Stomach (tissue), 9 donors: ENCODE data around the gene CACNA1H. TPM values are rescaled to one million over a fixed set of nuclear protein-coding genes. Genes with fewer than 3 reads are reported as not detected.

Experiments used
- DNase-seq, 2 donors: peaks; one replicate each; pipeline versions ENCODE4 v3.0.0 to v3.0.0-alpha.2; 2013 to 2019
- H3K27ac ChIP-seq, 5 donors: fragments of 200-600 bp in 4 of 5; sonication (generic) in 4 of 5; one replicate each; pipeline ENCODE4 v1.5.1; 2013 to 2019; ENCODE audit warnings: mild to moderate bottlenecking in 1 of 5, moderate library complexity in 1 of 5
- H3K27me3 ChIP-seq, 3 donors: fragments of 200-600 bp; sonication (generic); one replicate each; pipeline ENCODE4 v1.5.1; 2017 to 2019; ENCODE audit warnings: mixed run types in 1 of 3
- H3K36me3 ChIP-seq, 4 donors: fragments of 200-600 bp; sonication (generic); 1 replicate in 3 of 4; 2 replicates in 1 of 4; pipeline ENCODE4 v1.5.1; 2016 to 2019
- H3K4me1 ChIP-seq, 4 donors: fragments of 200-600 bp; sonication (generic); one replicate each; pipeline ENCODE4 v1.5.1; 2016 to 2019
- H3K4me3 ChIP-seq, 4 donors: fragments of 200-600 bp; sonication (generic) in 3 of 4; one replicate each; pipeline ENCODE4 v1.5.1; 2016 to 2019; ENCODE audit warnings: mild to moderate bottlenecking in 1 of 4
- H3K9me3 ChIP-seq, 4 donors: fragments of 200-600 bp; sonication (generic); one replicate each; pipeline ENCODE4 v1.5.1; 2016 to 2019
- EP300 ChIP-seq: sonication (generic); formaldehyde crosslinking; IDR thresholded peaks from one replicate; pipeline ENCODE4 v1.6.1; 2017; ENCODE audit warnings: antibody characterized with exemption
- POLR2A ChIP-seq, 4 donors: fragments of 450-650 bp; IDR thresholded peaks; one replicate each; pipeline ENCODE4 v1.6.1; 2016; ENCODE audit warnings: antibody characterized with exemption in 4 of 4, control low read depth in 2 of 4, mild to moderate bottlenecking in 1 of 4, moderate library complexity in 1 of 4
- POLR2AphosphoS5 ChIP-seq, 3 donors: sonication (generic); formaldehyde crosslinking; IDR thresholded peaks; one replicate each; pipeline ENCODE4 v1.6.1; 2016; ENCODE audit warnings: antibody characterized with exemption in 3 of 3
- WGBS, 5 donors: extraction: QIAGEN DNeasy Blood & Tissue Kit in 3 of 5; methylation state at CpG; one replicate each; pipeline versions ENCODE4 v1.1.5 to v1.1.7; 2013 to 2018; 5-methylcytosine and 5-hydroxymethylcytosine counted together
- intact Hi-C: fragments of 100-400 bp; cut with DNase I; formaldehyde crosslinking; loops from one replicate; pipeline ENCODE4 v1.15.1; 2023; ENCODE audit warnings: low total_unique reads
- polyA plus RNA-seq, 3 donors: library from polyadenylated mRNA; stranded (reverse); fragments of 200-250 nt; gene quantifications; one replicate each; pipeline ENCODE4 v1.2.3, GENCODE V29; 2013
- total RNA-seq, 5 donors: library from RNA; depleted of rRNA; stranded (reverse); fragments of >200 nt; gene quantifications; one replicate each; pipeline versions ENCODE4 v1.1.0 to v1.2.3, GENCODE V29; 2014 to 2016
- TF ChIP-seq, protein P1 (sequence below), 7 experiments: fragments of 450-650 bp in 4 of 7; fragments of 200-600 bp in 3 of 7; sonication (generic) in 3 of 7; IDR thresholded peaks; one replicate each; pipeline ENCODE4 v1.5.1; 2016 to 2019; ENCODE audit warnings: antibody characterized with exemption in 7 of 7, control low read depth in 2 of 7, mild to moderate bottlenecking in 1 of 7
- donor health status: healthy with polysubstance abuse.
- donor health status: Bipolar disorder and iron deficiency.
- donor health status: healthy.

CACNA1H gene
- total and polyA plus RNA-seq, 8 donors: 1.5 to 49.6 (median 19.6) TPM

DNA sequence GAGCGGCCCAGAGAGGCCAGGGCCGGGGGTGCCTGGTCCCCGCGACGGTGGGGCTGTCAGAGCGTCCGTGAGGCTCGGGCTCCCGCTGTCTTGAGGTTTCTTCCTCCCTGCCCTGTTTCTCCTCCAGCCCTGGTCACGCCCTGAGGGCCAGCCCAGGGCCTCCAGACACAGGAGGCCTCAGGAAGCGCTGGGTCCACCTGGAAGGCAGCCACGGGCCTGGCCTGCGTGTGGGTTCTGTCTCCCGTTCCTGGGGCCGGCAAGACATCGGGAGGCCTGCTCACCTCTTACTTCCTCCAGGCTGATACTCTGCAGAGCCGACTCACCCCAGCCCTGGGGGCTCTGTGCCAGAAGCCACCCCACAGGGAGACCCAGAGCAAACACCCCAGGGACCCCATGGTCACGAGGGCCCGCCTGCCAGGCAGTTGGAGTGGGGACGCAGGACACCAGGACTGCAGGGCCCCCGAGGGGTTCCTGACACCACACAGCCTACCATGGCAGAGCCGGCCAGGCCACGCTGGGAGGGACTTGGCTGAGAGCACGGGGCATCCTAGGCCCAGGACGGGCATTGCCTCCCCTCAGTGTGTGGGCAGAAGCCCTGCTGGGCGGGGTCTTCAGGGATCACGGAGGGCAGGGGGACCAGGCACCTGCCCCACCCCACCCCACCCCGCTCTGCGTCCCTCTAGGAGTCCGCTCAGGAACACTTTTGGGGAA is 18.9 kb upstream of the CACNA1H start:
- no peak overlapping the region for H3K4me3 ChIP-seq
- no peak for DNase-seq
- H3K4me1 ChIP-seq: peaks cover 0 to 25% (median 20%) of the 10 kb centered on the region in 4 donors
- no peak overlapping the region for H3K27ac ChIP-seq
- H3K9me3 ChIP-seq: no peaks in the 10 kb centered on the region
- H3K27me3 ChIP-seq: peaks cover 0 to 36% (median 4%) of the 10 kb centered on the region in 3 donors
- 34 to 52% (median 39%) methylated on average over 25 to 30 of the region's 30 CpGs; no CpG with 5 or more reads in 1 of the 5 donors for WGBS, 5 donors
- intact Hi-C loops: no loop called here
- TF ChIP-seq EP300 (no peak), POLR2AphosphoS5 (IDR thresholded peaks at IDR 0.05) (no peak), POLR2A (IDR thresholded peaks at IDR 0.05) (no peak)
- TF ChIP-seq, protein P1, sequence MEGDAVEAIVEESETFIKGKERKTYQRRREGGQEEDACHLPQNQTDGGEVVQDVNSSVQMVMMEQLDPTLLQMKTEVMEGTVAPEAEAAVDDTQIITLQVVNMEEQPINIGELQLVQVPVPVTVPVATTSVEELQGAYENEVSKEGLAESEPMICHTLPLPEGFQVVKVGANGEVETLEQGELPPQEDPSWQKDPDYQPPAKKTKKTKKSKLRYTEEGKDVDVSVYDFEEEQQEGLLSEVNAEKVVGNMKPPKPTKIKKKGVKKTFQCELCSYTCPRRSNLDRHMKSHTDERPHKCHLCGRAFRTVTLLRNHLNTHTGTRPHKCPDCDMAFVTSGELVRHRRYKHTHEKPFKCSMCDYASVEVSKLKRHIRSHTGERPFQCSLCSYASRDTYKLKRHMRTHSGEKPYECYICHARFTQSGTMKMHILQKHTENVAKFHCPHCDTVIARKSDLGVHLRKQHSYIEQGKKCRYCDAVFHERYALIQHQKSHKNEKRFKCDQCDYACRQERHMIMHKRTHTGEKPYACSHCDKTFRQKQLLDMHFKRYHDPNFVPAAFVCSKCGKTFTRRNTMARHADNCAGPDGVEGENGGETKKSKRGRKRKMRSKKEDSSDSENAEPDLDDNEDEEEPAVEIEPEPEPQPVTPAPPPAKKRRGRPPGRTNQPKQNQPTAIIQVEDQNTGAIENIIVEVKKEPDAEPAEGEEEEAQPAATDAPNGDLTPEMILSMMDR (IDR thresholded peaks at IDR 0.05): no peak
- no peaks in the 10 kb centered on the region for H3K36me3 ChIP-seq

DNA sequence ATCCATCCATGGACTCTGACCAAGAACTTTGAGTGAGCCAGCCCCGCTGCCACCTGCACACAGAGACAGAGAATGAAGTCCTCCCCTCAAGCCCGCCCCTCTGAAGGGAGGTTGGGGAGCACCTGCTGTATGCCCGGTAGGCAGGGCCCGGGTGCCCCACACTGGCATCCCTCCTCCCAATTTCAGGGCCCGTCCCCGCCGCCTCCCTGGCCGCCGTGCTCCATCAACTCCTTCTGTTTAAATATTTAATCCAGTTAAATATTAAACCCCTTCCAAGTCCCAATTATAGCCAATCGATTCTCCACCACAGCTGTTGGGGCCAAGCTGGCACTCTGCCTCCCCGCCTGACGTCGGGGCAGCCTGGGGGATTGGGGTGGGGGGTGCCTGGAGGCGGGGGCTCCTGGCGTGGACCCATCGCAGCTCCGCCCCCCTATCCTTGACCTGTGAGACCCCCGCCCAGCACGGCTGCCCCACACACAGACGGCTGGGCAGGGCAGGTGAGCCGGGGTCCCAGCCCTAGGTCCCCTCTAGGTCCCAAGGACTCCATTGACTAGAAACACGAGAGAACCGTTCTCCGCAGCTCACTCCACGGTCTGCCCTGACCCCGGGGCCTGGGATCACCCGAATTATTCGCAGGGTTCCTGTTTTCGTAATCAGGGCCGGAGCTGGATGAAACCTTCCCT is 18.0 kb upstream of the CACNA1H start:
- Histone ChIP-seq H3K27ac (no peak overlapping the region), H3K4me1 (peaks cover 0 to 25% (median 20%) of the 10 kb centered on the region in 4 donors), H3K4me3 (no peak overlapping the region), H3K9me3 (no peaks in the 10 kb centered on the region), H3K27me3 (peaks cover 0 to 36% (median 4%) of the 10 kb centered on the region in 3 donors), H3K36me3 (no peaks in the 10 kb centered on the region)
- 30 to 44% (median 36%) methylated on average over 25 to 30 of the region's 30 CpGs for WGBS, 5 donors
- TF ChIP-seq POLR2AphosphoS5 (IDR thresholded peaks at IDR 0.05) (no peak), EP300 (no peak), POLR2A (IDR thresholded peaks at IDR 0.05) (no peak)
- TF ChIP-seq, protein P1 (IDR thresholded peaks at IDR 0.05): no peak
- peak; percentile 43 to 47 for DNase-seq
- intact Hi-C loops: no loop called here

DNA sequence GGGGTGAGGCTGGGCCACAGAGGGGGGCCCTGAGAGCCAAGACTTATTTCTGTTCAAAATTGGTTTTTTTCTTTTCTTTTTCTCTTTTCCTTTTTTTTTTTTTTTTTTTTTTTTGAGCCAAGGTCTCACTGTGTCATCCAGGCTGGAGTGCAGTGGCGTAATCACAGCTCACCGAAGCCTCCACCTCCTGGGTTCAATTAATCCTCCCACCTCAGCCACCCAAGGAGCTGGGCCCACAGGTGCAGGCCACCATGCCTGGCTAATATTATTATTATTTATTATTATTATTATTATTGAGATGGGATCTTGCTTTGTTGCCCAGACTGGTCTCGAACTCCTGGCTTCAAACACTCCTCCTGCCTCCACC is 17.5 kb upstream of the CACNA1H start:
- intact Hi-C loops: no loop called here

DNA sequence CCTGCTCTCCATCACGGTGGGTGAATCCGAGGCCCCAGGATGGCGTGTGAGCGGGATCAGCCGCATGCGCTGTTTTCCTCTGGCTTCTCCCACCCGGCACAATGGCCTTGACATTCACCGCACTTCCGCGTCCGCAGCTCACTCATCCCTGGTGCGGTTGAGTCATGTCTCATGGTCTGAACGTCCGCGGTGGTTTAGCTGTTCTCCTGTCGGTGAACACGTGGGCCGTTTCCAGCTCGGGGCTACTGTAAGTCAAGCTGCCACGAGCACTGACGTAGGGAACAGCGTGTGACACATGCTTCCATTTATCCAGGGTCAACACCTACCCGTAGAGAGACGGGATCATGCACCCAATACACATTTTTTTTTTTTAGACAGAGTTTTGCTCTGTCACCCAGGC is 15.3 kb upstream of the CACNA1H start:
- peaks cover 0 to 42% (median 4%) of the 10 kb centered on the region in 3 donors for H3K27me3 ChIP-seq
- DNase-seq: no peak

More for the DNA sequence above, 17.5 kb upstream of the CACNA1H start:
- H3K9me3 ChIP-seq: no peaks in the 10 kb centered on the region
- peaks cover 0 to 37% (median 4%) of the 10 kb centered on the region in 3 donors for H3K27me3 ChIP-seq
- no peaks in the 10 kb centered on the region for H3K36me3 ChIP-seq
- H3K27ac ChIP-seq: no peak overlapping the region
- TF ChIP-seq POLR2A (IDR thresholded peaks at IDR 0.05) (no peak), EP300 (no peak), POLR2AphosphoS5 (IDR thresholded peaks at IDR 0.05) (no peak)
- TF ChIP-seq, protein P1 (IDR thresholded peaks at IDR 0.05): no peak
- no peak overlapping the region for H3K4me3 ChIP-seq
- H3K4me1 ChIP-seq: peaks cover 0 to 25% (median 20%) of the 10 kb centered on the region in 4 donors
- 73 to 91% (median 86%) methylated on average over 3 of the region's 3 CpGs for WGBS, 5 donors
- no peak for DNase-seq

More for the DNA sequence above, 15.3 kb upstream of the CACNA1H start:
- Histone ChIP-seq H3K36me3 (no peaks in the 10 kb centered on the region), H3K4me1 (peaks cover 0 to 25% (median 20%) of the 10 kb centered on the region in 4 donors), H3K27ac (no peak overlapping the region), H3K9me3 (no peaks in the 10 kb centered on the region), H3K4me3 (no peak overlapping the region)
- 78 to 88% (median 86%) methylated on average over 24 of the region's 24 CpGs for WGBS, 5 donors
- intact Hi-C loops: no loop called here
- TF ChIP-seq POLR2AphosphoS5 (IDR thresholded peaks at IDR 0.05) (no peak), POLR2A (IDR thresholded peaks at IDR 0.05) (no peak), EP300 (no peak)
- TF ChIP-seq, protein P1 (IDR thresholded peaks at IDR 0.05): no peak
